Activated naive CD8-positive, alpha-beta T cell (primary cell): ENCODE data around the gene RRM1.
"Not testable (repeated sequence)": the region's sequence is repeated elsewhere in the genome, so short reads cannot be mapped to it uniquely, and the experiment has no call there.

Experiments used
- H3K27ac Mint-ChIP-seq: one replicate; pipeline ENCODE4 v1.8.0; 2021; ENCODE audit warnings: mixed read lengths
- H3K27me3 Mint-ChIP-seq: one replicate; pipeline ENCODE4 v1.8.0; 2021; ENCODE audit warnings: mixed read lengths
- H3K36me3 Mint-ChIP-seq: one replicate; pipeline ENCODE4 v1.8.0; 2021; ENCODE audit warnings: mixed read lengths
- H3K4me1 Mint-ChIP-seq: one replicate; pipeline ENCODE4 v1.8.0; 2021; ENCODE audit warnings: low read depth, mixed read lengths
- H3K4me3 Mint-ChIP-seq: one replicate; pipeline ENCODE4 v1.8.0; 2021; ENCODE audit warnings: mild to moderate bottlenecking, mixed read lengths
- H3K9me3 Mint-ChIP-seq: one replicate; pipeline ENCODE4 v1.8.0; 2021; ENCODE audit warnings: low read depth, mixed read lengths

RRM1 gene

GRCh38 chr11:4094348-4095291, at the start of gene RRM1:
Gene RRM1, plus strand, starts transcription at chr11:4094799. Its CDS starts 214 bp downstream, at chr11:4095013.
- peaks cover 79% of the 10 kb centered on the region for H3K4me1 Mint-ChIP-seq
- H3K36me3 Mint-ChIP-seq = peaks cover 6% of the 10 kb centered on the region
- no peaks in the 10 kb centered on the region for H3K9me3 Mint-ChIP-seq
- H3K27ac Mint-ChIP-seq = peak within 1 kb of the TSS; percentile 96
- H3K4me3 Mint-ChIP-seq = peak within 1 kb of the TSS; percentile 98
- no peaks in the 10 kb centered on the region for H3K27me3 Mint-ChIP-seq

- Mint-ChIP-seq H3K4me1 (peaks cover 32% of the 10 kb centered on the region), H3K36me3 (no peaks in the 10 kb centered on the region), H3K4me3 (no peak overlapping the region), H3K27me3 (no peaks in the 10 kb centered on the region), H3K27ac (no peak overlapping the region), H3K9me3 (no peaks in the 10 kb centered on the region)
These were observed 49.5 kb upstream of the RRM1 start for GRCh38 chr11:4044976-4045646.

- Mint-ChIP-seq H3K36me3 (peaks cover 4% of the 10 kb centered on the region), H3K4me3 (no peak overlapping the region), H3K27me3 (no peaks in the 10 kb centered on the region), H3K9me3 (no peaks in the 10 kb centered on the region), H3K27ac (no peak overlapping the region), H3K4me1 (peaks cover 19% of the 10 kb centered on the region)
These were observed 46.3 kb upstream of the RRM1 start for GRCh38 chr11:4048340-4048739.

GRCh38 chr11:4049006-4049405, 45.6 kb upstream of the RRM1 start:
- H3K27me3 Mint-ChIP-seq = no peaks in the 10 kb centered on the region
- peaks cover 4% of the 10 kb centered on the region for H3K36me3 Mint-ChIP-seq
- H3K4me1 Mint-ChIP-seq = peaks cover 17% of the 10 kb centered on the region
- no peaks in the 10 kb centered on the region for H3K9me3 Mint-ChIP-seq
- H3K27ac Mint-ChIP-seq = no peak overlapping the region
- H3K4me3 Mint-ChIP-seq = no peak overlapping the region

DNA sequence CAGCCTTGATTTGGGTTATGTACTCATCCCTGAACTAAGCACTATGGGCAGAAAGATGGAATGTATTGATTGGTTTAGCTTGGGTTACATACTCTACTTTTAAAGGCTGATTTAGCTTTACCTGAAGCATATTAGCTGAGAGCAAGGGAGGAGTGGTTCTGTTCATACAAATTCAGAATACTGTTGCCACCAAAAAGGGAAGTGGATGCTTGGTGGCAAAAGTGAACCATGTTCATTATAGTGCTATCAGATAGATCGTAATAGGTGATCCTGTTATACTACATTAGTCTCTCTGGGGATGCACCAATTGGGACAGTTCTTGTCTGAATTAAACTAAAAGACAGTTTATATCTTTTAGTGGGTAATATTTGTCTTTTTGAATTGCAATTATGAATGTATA, 44.5 kb upstream of the RRM1 start:
- no peaks in the 10 kb centered on the region for H3K9me3 Mint-ChIP-seq
- peaks cover 5% of the 10 kb centered on the region for H3K36me3 Mint-ChIP-seq
- H3K4me1 Mint-ChIP-seq = peaks cover 12% of the 10 kb centered on the region
- H3K27ac Mint-ChIP-seq = no peak overlapping the region
- H3K4me3 Mint-ChIP-seq = no peak overlapping the region
- H3K27me3 Mint-ChIP-seq = no peaks in the 10 kb centered on the region

DNA sequence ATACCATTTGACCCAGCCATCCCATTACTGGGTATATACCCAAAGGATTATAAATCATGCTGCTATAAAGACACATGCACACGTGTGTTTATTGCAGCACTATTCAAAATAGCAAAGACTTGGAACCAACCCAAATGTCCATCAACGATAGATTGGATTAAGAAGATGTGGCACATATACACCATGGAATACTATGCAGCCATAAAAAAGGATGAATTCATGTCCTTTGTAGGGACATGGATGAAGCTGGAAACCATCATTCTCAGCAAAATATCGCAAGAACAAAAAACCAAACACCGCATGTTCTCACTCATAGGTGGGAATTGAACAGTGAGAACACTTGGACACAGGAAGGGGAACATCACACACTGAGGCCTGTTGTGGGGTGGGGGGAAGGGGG, 41.4 kb upstream of the RRM1 start:
- not testable (repeated sequence) for H3K9me3 Mint-ChIP-seq, H3K27ac Mint-ChIP-seq, H3K4me3 Mint-ChIP-seq, H3K27me3 Mint-ChIP-seq
- H3K4me1 Mint-ChIP-seq = peaks cover 34% of the 10 kb centered on the region
- peaks cover 11% of the 10 kb centered on the region for H3K36me3 Mint-ChIP-seq

DNA sequence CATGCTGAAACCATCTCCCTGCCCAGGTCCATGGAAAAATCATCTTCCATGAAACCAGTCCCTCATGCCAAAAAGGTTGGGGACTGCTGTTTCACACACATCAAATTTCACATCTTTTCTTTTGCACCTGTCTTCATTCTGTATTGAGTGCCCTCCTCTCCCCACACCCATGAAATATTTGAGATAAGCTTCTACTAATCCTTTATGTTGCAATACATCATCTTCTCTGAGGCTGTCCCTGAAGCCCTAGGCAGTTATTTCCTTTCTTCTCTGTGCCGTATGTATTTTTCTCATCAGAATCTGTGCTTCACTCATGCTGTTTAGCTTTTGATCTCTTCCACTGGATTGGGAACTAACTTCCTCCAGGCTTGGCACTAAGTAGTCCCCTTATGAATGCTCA, 40.0 kb upstream of the RRM1 start:
- H3K27me3 Mint-ChIP-seq = no peaks in the 10 kb centered on the region
- H3K4me1 Mint-ChIP-seq = peaks cover 38% of the 10 kb centered on the region
- peak overlapping the region; percentile 37 for H3K27ac Mint-ChIP-seq
- H3K36me3 Mint-ChIP-seq = peaks cover 17% of the 10 kb centered on the region
- no peaks in the 10 kb centered on the region for H3K9me3 Mint-ChIP-seq
- H3K4me3 Mint-ChIP-seq = no peak overlapping the region

DNA sequence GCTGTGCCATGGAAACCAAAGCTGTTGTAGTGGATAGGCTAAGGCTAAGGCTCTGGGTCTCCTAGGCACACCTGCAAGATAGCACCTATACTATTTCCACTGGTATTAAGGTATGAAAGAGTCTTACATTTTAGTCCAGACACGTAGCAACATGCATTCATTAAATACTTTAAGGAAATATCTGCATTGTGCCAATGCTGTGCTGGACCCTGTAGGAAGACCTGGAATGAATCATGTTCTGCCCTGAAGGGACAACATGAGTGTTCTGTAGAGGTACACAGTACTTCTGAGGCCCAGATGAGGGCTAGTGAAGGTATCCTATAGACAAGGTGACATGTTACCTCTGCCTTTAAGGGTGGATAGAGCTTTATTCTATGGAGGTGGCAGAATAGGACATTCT, 35.2 kb upstream of the RRM1 start:
- H3K9me3 Mint-ChIP-seq = no peaks in the 10 kb centered on the region
- no peak overlapping the region for H3K4me3 Mint-ChIP-seq
- H3K4me1 Mint-ChIP-seq = peaks cover 48% of the 10 kb centered on the region
- no peaks in the 10 kb centered on the region for H3K27me3 Mint-ChIP-seq
- peaks cover 12% of the 10 kb centered on the region for H3K36me3 Mint-ChIP-seq
- peak overlapping the region; percentile 92 for H3K27ac Mint-ChIP-seq

DNA sequence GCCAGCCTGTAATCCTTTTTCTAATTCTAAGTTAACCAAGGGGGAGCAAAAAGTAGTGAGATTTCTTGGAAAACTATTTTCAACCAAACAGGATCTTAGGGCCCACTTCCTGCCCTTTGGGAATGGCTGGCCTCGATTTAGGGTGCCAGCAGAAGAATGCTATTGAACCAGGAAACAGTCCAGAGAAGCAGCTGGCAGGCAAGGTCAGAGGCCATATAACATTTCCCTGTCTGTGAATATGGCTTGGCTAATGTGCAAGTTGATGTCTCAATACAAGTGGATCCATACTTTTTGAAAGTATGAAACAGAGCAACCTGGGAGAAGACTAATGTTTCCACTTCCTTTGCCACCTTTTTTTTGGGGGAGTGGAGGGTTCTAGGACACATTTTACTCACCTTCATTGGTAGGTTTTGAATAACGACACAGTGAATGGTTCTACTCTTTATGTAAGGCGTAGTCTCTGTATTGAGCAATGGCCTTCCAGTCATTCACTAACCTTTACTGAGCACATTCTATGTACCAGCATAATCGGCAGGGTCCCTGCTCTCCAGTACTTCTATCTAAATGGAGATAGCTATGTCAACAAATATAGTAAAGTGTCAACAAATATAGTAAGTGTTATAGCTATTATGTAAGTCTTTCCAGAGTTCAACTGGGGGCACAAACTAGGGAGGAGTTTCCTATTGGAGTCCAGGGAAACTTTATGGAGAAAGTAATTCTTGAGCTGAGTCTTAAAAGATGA, 34.2 kb upstream of the RRM1 start:
- H3K27me3 Mint-ChIP-seq = no peaks in the 10 kb centered on the region
- peaks cover 51% of the 10 kb centered on the region for H3K4me1 Mint-ChIP-seq
- H3K9me3 Mint-ChIP-seq = no peaks in the 10 kb centered on the region
- peak overlapping the region; percentile 61 for H3K27ac Mint-ChIP-seq
- no peak overlapping the region for H3K4me3 Mint-ChIP-seq
- peaks cover 9% of the 10 kb centered on the region for H3K36me3 Mint-ChIP-seq

DNA sequence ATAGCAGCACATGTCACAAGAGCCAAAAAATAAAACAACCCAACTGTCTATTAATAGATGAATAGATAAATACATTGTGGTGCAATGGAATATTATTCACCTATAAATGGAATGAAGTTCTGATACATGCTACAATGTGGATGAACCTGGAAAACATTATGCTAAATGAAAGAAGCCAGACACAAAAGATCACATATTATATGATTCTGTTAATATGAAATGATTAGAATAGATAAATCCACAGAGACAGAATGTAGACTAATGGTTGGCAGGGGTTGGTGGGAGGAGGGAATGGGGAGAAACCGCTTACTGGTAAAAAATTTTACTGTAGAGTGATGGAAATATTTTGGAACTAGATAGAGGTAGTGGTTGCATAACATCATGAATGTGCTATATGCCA, 32.9 kb upstream of the RRM1 start:
- Mint-ChIP-seq H3K36me3 (peaks cover 6% of the 10 kb centered on the region), H3K27ac (peak overlapping the region; percentile 16), H3K4me1 (peaks cover 54% of the 10 kb centered on the region), H3K27me3 (no peaks in the 10 kb centered on the region), H3K4me3 (no peak overlapping the region), H3K9me3 (no peaks in the 10 kb centered on the region)

DNA sequence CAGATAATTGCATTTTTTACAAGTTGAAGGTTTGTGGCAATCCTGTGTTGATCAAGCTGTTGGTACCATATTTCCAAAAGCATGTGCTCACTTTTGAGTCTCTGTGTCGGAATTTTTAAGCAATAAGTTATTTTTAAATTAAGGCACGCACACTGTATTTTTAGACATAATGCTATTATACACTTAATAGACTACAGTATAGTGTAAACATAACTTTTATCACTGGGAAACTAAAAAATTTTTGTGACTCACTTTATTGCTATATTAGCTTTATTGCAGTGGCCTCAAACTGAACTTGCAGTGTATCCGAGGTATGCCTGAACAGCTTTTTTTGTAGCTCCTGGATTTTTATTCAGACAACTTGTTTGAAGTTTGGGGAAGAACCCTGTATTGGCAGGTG, 31.3 kb upstream of the RRM1 start:
- H3K9me3 Mint-ChIP-seq = no peaks in the 10 kb centered on the region
- no peaks in the 10 kb centered on the region for H3K27me3 Mint-ChIP-seq
- peaks cover 54% of the 10 kb centered on the region for H3K4me1 Mint-ChIP-seq
- H3K27ac Mint-ChIP-seq = no peak overlapping the region
- peaks cover 6% of the 10 kb centered on the region for H3K36me3 Mint-ChIP-seq
- H3K4me3 Mint-ChIP-seq = no peak overlapping the region

DNA sequence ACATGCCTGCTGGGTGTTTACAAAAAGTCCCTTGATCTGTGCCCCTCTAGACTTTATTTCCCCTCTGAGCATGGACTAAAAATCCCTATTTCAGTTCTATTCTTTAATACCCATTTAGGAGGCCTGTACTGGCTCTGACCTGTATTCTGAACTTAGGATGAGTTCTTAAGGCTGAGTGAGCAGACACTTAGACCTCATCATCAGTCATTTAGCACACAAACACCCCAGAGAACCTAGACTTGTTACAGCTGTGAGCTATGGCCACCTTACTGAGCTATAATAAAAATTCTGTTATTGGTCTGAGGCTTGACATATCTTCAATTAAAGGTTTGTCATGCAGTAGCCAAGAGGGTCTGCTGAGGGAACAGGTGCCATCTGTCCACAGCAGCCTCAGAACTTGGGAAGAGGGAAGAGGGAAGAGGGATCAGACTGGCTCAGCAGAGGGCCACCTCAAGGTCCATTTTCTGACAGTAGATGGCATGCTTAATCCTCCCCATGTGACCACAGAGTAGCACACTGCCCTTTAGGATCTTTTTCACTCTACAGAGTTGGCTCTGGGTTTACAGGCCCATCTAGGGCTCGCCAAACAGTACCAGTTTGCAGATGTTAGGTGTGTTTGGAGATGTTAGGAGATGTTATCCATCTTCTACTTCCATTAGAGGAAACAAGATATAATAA, 30.2 kb upstream of the RRM1 start:
- Mint-ChIP-seq H3K36me3 (peaks cover 2% of the 10 kb centered on the region), H3K4me3 (no peak overlapping the region), H3K27ac (peak overlapping the region; percentile 86), H3K27me3 (no peaks in the 10 kb centered on the region), H3K4me1 (peaks cover 59% of the 10 kb centered on the region), H3K9me3 (no peaks in the 10 kb centered on the region)

DNA sequence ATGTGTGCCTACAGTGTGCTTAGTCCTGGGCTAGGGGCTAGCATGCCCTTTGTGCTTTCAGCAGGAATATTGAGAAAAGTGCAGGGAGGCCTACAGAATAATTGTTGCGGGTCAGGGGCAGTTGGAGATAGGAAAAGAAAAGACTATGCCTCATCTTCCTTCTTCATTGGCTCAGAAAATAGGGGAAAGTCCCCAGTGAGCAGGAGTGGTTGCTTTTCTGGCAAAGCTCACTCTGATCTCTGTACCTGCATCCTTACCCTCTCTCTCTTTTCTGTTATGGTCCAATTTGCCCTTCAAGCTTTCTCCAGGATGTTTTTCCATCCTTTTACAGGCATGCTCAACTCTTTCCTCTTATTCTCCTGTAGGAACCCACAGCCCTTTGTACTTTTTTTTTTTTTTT, 29.5 kb upstream of the RRM1 start:
- Mint-ChIP-seq H3K4me3 (no peak overlapping the region), H3K36me3 (peaks cover 2% of the 10 kb centered on the region), H3K27me3 (no peaks in the 10 kb centered on the region), H3K9me3 (no peaks in the 10 kb centered on the region), H3K27ac (peak overlapping the region; percentile 69), H3K4me1 (peaks cover 66% of the 10 kb centered on the region)

GRCh38 chr11:4065601-4066377, 28.8 kb upstream of the RRM1 start:
- H3K27ac Mint-ChIP-seq = peak overlapping the region; percentile 69

More at GRCh38 chr11:4065601-4066377, 28.8 kb upstream of the RRM1 start:
- peaks cover 71% of the 10 kb centered on the region for H3K4me1 Mint-ChIP-seq
- peaks cover 2% of the 10 kb centered on the region for H3K36me3 Mint-ChIP-seq
- no peaks in the 10 kb centered on the region for H3K27me3 Mint-ChIP-seq
- no peak overlapping the region for H3K4me3 Mint-ChIP-seq
- H3K9me3 Mint-ChIP-seq = no peaks in the 10 kb centered on the region
